ENCODE results near the gene CUZD1.

GRCh38 chr10:122847782-122848604, 2.3 kb upstream of the CUZD1 start:
- TF ChIP-seq CTCF (IDR thresholded peaks at IDR 0.05; ENCODE audit: insufficient read depth, low read depth, low read length) (no peak), EZH2 (IDR thresholded peaks at IDR 0.05; ENCODE audit: insufficient read depth, low read length) (no peak)
